D721Med (cell line): ENCODE data around the gene POLR3G.

Experiments
- DNase-seq: peaks from one replicate; pipeline ENCODE4 v3.0.0; 2011; ENCODE audit warnings: low spot score; ENCODE audit not compliant: insufficient read length
- FAIRE-seq: peaks from 2 replicates; lab custom pipeline; 2011; peaks lifted over from hg19 to GRCh38; lab: Jason Lieb, UNC
- TF ChIP-seq, protein P1 (sequence below): IDR thresholded peaks from 2 replicates; pipeline ENCODE4 v1.5.1; 2012; ENCODE audit warnings: mild to moderate bottlenecking, control low read depth; ENCODE audit not compliant: insufficient read depth; ENCODE audit errors: missing control alignments

Gene POLR3G

DNA sequence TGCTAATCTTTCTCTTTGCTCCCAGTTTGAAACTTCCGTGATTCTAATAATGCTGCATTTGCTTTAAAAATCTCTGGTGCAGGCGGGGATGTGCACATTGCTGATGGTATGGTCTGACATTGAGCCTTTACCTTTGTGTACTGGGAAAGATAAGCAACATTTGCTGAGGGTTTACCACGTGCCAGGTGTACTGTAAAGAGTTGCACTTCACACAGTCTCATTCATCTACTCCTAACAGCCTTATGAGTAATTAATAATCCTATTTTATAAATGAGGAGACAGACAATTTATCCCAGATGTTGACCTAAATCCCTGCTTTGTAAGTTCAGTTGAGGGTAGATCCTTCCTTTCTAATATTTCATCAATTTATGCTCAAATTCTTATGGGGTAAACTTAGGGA, 83.2 kb downstream of the POLR3G start:
- no peak for DNase-seq
- FAIRE-seq: peak; percentile 35
- TF ChIP-seq, protein P1, sequence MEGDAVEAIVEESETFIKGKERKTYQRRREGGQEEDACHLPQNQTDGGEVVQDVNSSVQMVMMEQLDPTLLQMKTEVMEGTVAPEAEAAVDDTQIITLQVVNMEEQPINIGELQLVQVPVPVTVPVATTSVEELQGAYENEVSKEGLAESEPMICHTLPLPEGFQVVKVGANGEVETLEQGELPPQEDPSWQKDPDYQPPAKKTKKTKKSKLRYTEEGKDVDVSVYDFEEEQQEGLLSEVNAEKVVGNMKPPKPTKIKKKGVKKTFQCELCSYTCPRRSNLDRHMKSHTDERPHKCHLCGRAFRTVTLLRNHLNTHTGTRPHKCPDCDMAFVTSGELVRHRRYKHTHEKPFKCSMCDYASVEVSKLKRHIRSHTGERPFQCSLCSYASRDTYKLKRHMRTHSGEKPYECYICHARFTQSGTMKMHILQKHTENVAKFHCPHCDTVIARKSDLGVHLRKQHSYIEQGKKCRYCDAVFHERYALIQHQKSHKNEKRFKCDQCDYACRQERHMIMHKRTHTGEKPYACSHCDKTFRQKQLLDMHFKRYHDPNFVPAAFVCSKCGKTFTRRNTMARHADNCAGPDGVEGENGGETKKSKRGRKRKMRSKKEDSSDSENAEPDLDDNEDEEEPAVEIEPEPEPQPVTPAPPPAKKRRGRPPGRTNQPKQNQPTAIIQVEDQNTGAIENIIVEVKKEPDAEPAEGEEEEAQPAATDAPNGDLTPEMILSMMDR: no peak

DNA sequence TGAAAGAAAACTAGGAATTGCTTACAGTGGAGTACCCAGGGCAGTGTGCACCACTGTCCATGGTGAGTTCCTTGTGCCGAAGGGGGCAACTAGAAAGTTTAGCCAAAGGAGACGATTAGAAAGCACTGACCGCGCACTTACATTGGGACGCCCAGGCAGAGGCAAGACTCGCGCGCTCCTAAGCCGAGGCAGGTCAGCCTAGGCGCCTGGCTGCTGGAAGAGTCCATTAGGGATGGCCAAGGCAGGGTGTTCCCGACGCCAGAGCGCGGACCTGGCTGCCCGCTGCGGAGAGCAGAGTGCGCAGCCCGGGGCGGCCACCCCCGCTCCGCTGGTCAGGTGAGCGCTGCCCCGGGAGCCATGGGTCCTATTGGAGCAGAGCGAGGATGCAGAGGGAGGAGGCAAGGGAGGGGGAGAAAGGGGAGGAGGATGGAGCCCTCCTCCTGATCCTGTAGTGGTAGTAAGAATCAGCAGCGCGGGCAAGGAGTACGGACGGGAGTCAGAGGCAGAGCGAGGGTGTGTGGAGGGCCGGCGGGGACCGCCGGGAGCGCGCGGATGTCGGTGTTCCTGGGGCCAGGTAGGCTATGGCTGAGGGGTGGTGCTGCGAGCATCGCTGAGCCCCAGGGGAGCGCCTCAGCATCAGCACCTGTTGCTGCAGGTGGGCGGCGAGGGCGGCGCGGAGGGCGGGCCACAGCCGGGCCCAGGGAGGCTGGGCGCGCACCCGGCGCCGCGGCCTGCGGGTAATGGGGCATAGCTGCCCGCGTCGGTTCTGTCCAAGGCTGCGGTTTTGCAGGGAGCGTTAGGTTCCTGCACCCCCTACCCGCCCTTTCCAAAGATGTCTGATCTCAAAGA, 83.9 kb downstream of the POLR3G start, which contains the start of gene ADGRV1:
Gene ADGRV1 (plus strand): TSS at position 454 of the 849 bp plus-strand sequence. CDS start 99 bp downstream, at position 553.
- TF ChIP-seq, protein P1: no peak
- DNase-seq (peak; percentile 38), FAIRE-seq (no peak)

DNA sequence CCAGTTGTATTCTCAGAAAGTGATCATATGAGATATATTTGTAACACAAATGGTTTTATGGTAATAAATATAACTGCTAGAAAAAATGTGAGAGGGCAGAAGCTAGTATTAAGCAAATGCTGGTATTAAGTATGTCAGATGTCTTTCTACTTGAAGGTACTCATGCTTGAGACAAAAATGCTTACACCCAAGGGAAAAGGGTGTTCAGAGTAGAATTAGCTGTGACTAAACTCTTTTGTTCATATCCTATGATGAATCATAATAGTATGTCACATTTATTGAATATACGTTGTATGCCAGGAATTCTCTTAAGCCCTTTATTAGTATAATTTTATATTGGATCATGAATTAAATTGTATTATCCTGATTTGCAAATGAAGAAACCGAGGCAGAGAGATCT, 86.1 kb downstream of the POLR3G start:
- TF ChIP-seq, protein P1: no peak
- FAIRE-seq: no peak
- DNase-seq: no peak

DNA sequence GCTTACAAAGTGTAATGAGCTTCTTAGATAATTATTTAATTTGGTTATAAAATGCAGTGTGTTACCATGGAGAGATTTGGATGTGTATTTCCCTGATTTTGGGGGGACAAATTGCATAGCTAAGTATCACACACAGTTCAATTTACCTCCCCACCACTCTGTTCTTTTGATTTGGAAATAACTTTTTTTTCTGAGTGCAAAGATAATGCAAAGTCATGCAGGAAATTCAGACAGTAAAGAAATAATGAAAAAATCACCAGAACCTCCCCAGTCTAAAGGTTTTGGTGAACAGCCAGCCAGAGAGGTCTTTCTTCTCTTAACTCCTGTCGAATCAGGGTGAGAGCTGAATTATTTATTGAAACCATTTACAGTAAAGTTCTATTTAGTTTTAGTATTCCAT, 87.1 kb downstream of the POLR3G start:
- no peak for DNase-seq
- TF ChIP-seq, protein P1: no peak
- no peak for FAIRE-seq

DNA sequence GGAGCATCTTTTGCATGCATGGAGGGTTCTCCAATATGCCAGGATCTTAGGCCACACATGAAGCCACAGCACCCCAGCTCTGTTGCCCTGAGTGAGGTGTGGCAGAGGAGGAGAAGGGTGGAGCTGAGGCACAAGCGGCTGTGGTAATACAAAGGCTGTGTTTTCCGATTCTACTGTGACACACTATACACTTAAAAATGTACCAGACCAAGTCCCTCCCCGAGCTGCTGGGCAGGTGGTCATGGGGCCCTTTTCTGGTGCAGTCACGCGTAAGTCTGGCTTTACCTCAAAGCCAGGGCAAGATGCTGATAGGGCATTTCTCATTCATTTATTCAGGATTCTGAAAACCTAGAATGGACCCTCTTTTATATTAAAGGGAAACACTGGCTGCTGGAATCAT, 87.7 kb downstream of the POLR3G start:
- FAIRE-seq (peak; percentile 69), DNase-seq (no peak)
- TF ChIP-seq, protein P1: no peak

DNA sequence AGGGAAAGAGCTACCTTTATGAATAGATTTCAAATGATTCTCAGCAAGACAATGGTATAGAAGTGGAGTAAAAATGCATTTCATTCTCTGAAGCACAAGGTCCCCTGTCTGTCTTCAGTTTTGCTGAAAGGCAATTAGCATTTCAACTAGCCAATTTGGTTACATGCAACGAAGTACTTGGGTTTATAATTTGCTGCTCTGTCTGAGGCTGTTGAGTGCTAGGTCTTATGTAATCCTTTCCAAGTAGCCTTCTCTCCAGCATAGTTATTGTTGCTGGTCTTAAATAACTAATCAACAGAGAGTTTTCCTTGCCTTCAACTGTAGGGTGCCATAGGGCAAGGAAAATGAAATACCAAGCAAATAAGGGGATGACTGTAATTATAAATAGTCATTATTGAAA, 88.4 kb downstream of the POLR3G start:
- no peak for DNase-seq
- FAIRE-seq: peak; percentile 95
- TF ChIP-seq, protein P1: no peak
